ENCODE results near the gene CACNA1C.

GRCh38 chr12:2449586-2449985, 396.8 kb downstream of the CACNA1C start:
- TF ChIP-seq GATA2 (IDR thresholded peaks at IDR 0.05; ENCODE audit: low read depth, low read length) = no peak
- TF ChIP-seq GATA3 (IDR thresholded peaks at IDR 0.05; ENCODE audit: low read depth, low read length) = no peak
